PFSK-1 (cell line): ENCODE measurements around the gene SFN.

Experiments used
- TAF1 ChIP-seq: IDR thresholded peaks from 2 replicates; pipeline ENCODE4 v1.6.1; 2012; ENCODE audit warnings: low read length, control low read depth, borderline replicate concordance; ENCODE audit not compliant: insufficient read depth
- TF ChIP-seq, protein P1 (sequence below), 2 experiments: IDR thresholded peaks; 2 replicates each; pipeline versions ENCODE4 v1.6.1 to v1.8.0; 2011 to 2012; ENCODE audit warnings: low read depth in 2 of 2, low read length in 2 of 2, control low read depth in 1 of 2, inconsistent platforms in 1 of 2, mild to moderate bottlenecking in 1 of 2, moderate library complexity in 1 of 2; ENCODE audit not compliant: insufficient read depth in 1 of 2

- TF ChIP-seq, protein P1, sequence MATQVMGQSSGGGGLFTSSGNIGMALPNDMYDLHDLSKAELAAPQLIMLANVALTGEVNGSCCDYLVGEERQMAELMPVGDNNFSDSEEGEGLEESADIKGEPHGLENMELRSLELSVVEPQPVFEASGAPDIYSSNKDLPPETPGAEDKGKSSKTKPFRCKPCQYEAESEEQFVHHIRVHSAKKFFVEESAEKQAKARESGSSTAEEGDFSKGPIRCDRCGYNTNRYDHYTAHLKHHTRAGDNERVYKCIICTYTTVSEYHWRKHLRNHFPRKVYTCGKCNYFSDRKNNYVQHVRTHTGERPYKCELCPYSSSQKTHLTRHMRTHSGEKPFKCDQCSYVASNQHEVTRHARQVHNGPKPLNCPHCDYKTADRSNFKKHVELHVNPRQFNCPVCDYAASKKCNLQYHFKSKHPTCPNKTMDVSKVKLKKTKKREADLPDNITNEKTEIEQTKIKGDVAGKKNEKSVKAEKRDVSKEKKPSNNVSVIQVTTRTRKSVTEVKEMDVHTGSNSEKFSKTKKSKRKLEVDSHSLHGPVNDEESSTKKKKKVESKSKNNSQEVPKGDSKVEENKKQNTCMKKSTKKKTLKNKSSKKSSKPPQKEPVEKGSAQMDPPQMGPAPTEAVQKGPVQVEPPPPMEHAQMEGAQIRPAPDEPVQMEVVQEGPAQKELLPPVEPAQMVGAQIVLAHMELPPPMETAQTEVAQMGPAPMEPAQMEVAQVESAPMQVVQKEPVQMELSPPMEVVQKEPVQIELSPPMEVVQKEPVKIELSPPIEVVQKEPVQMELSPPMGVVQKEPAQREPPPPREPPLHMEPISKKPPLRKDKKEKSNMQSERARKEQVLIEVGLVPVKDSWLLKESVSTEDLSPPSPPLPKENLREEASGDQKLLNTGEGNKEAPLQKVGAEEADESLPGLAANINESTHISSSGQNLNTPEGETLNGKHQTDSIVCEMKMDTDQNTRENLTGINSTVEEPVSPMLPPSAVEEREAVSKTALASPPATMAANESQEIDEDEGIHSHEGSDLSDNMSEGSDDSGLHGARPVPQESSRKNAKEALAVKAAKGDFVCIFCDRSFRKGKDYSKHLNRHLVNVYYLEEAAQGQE (IDR thresholded peaks at IDR 0.05; ENCODE audit: insufficient read depth in 1 of 2, low read depth in 2 of 2, low read length in 2 of 2), result no peak
- TF ChIP-seq TAF1, result no peak
Observed at GRCh38 chr1:26832249-26832960, 30.5 kb upstream of the SFN start.
